HCT116 (cell line): Measurements from ENCODE around the gene FBXW8. TPM values are rescaled to one million over a fixed set of nuclear protein-coding genes. Genes with fewer than 3 reads are reported as not detected.

Experiments used
- ATAC-seq: fragments of 200-7000 bp; cut with Tn5 transposase; 2 replicates; pipeline ENCODE4 v1.9.1; 2020; ENCODE audit warnings: mild to moderate bottlenecking, moderate library complexity
- BruUV-seq: library from RNA; stranded (reverse); fragments of 400-500 nt; replicated peaks from 2 replicates; lab custom pipeline; 2021; lab: Mats Ljungman, UMichigan
- CTCF ChIA-PET: fragments of 300-600 bp; sonication (Branson Sonifier 250); formaldehyde crosslinking; loops from one replicate; lab custom pipeline; 2021; ENCODE audit warnings: antibody characterized with exemption; lab: Charles Lee
- POLR2A ChIA-PET: fragments of 300-600, 350-600 bp; sonication (Branson Sonifier 250); formaldehyde crosslinking; loops from one replicate; lab custom pipeline; 2021; ENCODE audit warnings: antibody characterized with exemption; lab: Charles Lee
- RAD21 ChIA-PET, 2 experiments: fragments of 300-600 bp; sonication (Branson Sonifier 250); formaldehyde crosslinking; loops; one replicate each; lab custom pipeline; 2023; ENCODE audit warnings: low total read pairs in 2 of 2; ENCODE audit not compliant: uncharacterized antibody in 2 of 2, unreplicated experiment in 2 of 2, low non-redundant PET in 1 of 2; lab: Charles Lee
- DNase-seq: peaks from one replicate; pipeline ENCODE4 v3.0.0-alpha.2; 2010; ENCODE audit warnings: low read depth, low spot score
- H2AFZ ChIP-seq: fragments of 200-600 bp; shearing (Covaris generic), sonication (generic); 2 replicates; pipeline ENCODE4 v1.6.1; 2017; ENCODE audit warnings: low read depth, mixed run types, mixed read lengths, antibody characterized with exemption, low read length; ENCODE audit not compliant: poor library complexity, severe bottlenecking
- H3K27ac ChIP-seq: 2 replicates; pipeline ENCODE4 v1.5.1; 2012; ENCODE audit warnings: low read depth, low read length
- H3K27me3 ChIP-seq: fragments of 200-600 bp; sonication (generic); 2 replicates; pipeline ENCODE4 v1.6.1; 2016; ENCODE audit warnings: mixed run types, low read length, mixed read lengths; ENCODE audit not compliant: insufficient read depth
- H3K36me3 ChIP-seq, 2 experiments: fragments of 200-500 bp in 1 of 2; fragments of 200-600 bp in 1 of 2; sonication (Bioruptor generic) in 1 of 2; sonication (generic) in 1 of 2; 2 replicates each; pipeline versions ENCODE4 v1.5.1 to v1.6.1; 2014 to 2016; ENCODE audit warnings: low read length in 2 of 2, inconsistent platforms in 1 of 2, mixed read lengths in 1 of 2, mixed run types in 1 of 2; ENCODE audit not compliant: insufficient read depth in 2 of 2, control insufficient read depth in 1 of 2
- H3K4me1 ChIP-seq, 2 experiments: fragments of 200-600 bp in 1 of 2; sonication (generic) in 1 of 2; 2 replicates each; pipeline versions ENCODE4 v1.5.1 to v1.6.1; 2012 to 2017; ENCODE audit warnings: low read length in 2 of 2, inconsistent platforms in 1 of 2, mild to moderate bottlenecking in 1 of 2, mixed read lengths in 1 of 2, mixed run types in 1 of 2, moderate library complexity in 1 of 2; ENCODE audit not compliant: insufficient read depth in 2 of 2, control insufficient read depth in 1 of 2
- H3K4me2 ChIP-seq: fragments of 200-600 bp; sonication (generic); 2 replicates; pipeline ENCODE4 v1.6.1; 2017; ENCODE audit warnings: mixed run types, low read length, mixed read lengths
- H3K4me3 ChIP-seq, 2 experiments: fragments of 200-600 bp in 1 of 2; sonication (generic) in 1 of 2; replicated peaks in 1 of 2; 2 replicates each; pipeline ENCODE4 v1.5.1; 2011 to 2016; ENCODE audit warnings: low read length in 2 of 2, control low read depth in 1 of 2, low read depth in 1 of 2, mild to moderate bottlenecking in 1 of 2, mixed read lengths in 1 of 2, mixed run types in 1 of 2
- H3K79me2 ChIP-seq: fragments of 200-600 bp; sonication (generic); 2 replicates; pipeline ENCODE4 v1.6.1; 2017; ENCODE audit warnings: mild to moderate bottlenecking, mixed run types, low read length, moderate library complexity, mixed read lengths; ENCODE audit not compliant: insufficient read depth
- H3K9ac ChIP-seq: fragments of 200-600 bp; sonication (generic); 2 replicates; pipeline ENCODE4 v1.6.1; 2016; ENCODE audit warnings: low read length, mixed read lengths
- H3K9me2 ChIP-seq: fragments of 200-600 bp; sonication (generic), shearing (Covaris generic); 2 replicates; pipeline ENCODE4 v1.6.1; 2017; ENCODE audit warnings: mixed run types, mild to moderate bottlenecking, moderate library complexity; ENCODE audit not compliant: insufficient read depth
- H3K9me3 ChIP-seq, 2 experiments: fragments of 200-500 bp in 1 of 2; fragments of 200-600 bp in 1 of 2; sonication (Bioruptor generic) in 1 of 2; sonication (generic) in 1 of 2; 2 replicates each; pipeline ENCODE4 v1.6.1; 2014 to 2017; ENCODE audit warnings: low read length in 2 of 2, mixed read lengths in 2 of 2, inconsistent platforms in 1 of 2, low read depth in 1 of 2, mild to moderate bottlenecking in 1 of 2, mixed run types in 1 of 2, moderate library complexity in 1 of 2; ENCODE audit not compliant: control insufficient read depth in 1 of 2, insufficient read depth in 1 of 2
- H4K20me1 ChIP-seq: fragments of 200-600 bp; sonication (generic), shearing (Covaris generic); 2 replicates; pipeline ENCODE4 v1.6.1; 2017; ENCODE audit warnings: mixed run types, mild to moderate bottlenecking, moderate library complexity; ENCODE audit not compliant: insufficient read depth
- ATF3 ChIP-seq: IDR thresholded peaks from 2 replicates; pipeline ENCODE4 v1.6.1; 2012
- CBX3 ChIP-seq: IDR thresholded peaks from 2 replicates; pipeline ENCODE4 v1.6.1; 2012; ENCODE audit warnings: low read depth
- EGR1 ChIP-seq: IDR thresholded peaks from 2 replicates; pipeline ENCODE4 v1.6.1; 2012; ENCODE audit warnings: low read depth
- EZH2 ChIP-seq: fragments of 200-600 bp; sonication (generic); IDR thresholded peaks from 2 replicates; pipeline ENCODE4 v1.6.1; 2017; ENCODE audit warnings: antibody characterized with exemption, mixed run types
- EZH2phosphoT487 ChIP-seq: fragments of 200-600 bp; IDR thresholded peaks from 2 replicates; pipeline ENCODE4 v1.6.1; 2018; ENCODE audit warnings: antibody characterized with exemption, borderline replicate concordance
- FOSL1 ChIP-seq: IDR thresholded peaks from 2 replicates; pipeline ENCODE4 v1.6.1; 2012; ENCODE audit warnings: low read depth
- JUND ChIP-seq: IDR thresholded peaks from 2 replicates; pipeline ENCODE4 v1.6.1; 2012
- MAX ChIP-seq: IDR thresholded peaks from 2 replicates; pipeline ENCODE4 v1.6.1; 2012
- POLR2A ChIP-seq: IDR thresholded peaks from 2 replicates; pipeline ENCODE4 v1.7.0; 2011; ENCODE audit warnings: borderline replicate concordance; ENCODE audit not compliant: insufficient read depth, insufficient read length; ENCODE audit errors: extremely low read depth
- RAD21 ChIP-seq: IDR thresholded peaks from 2 replicates; pipeline ENCODE4 v1.6.1; 2012; ENCODE audit warnings: low read depth, mild to moderate bottlenecking
- SIN3A ChIP-seq: IDR thresholded peaks from 2 replicates; pipeline ENCODE4 v1.6.1; 2012; ENCODE audit warnings: low read depth
- SP1 ChIP-seq: IDR thresholded peaks from 2 replicates; pipeline ENCODE4 v1.6.1; 2012; ENCODE audit warnings: low read depth
- SRF ChIP-seq: IDR thresholded peaks from 2 replicates; pipeline ENCODE4 v1.6.1; 2012; ENCODE audit warnings: low read depth
- TCF7L2 ChIP-seq: IDR thresholded peaks from 2 replicates; pipeline ENCODE4 v1.7.0; 2011; ENCODE audit warnings: borderline replicate concordance, inconsistent platforms; ENCODE audit not compliant: insufficient read depth, insufficient read length; ENCODE audit errors: extremely low read depth
- YY1 ChIP-seq: IDR thresholded peaks from 2 replicates; pipeline ENCODE4 v1.6.1; 2011; ENCODE audit warnings: low read length, low read depth, moderate library complexity, mild to moderate bottlenecking; ENCODE audit not compliant: insufficient replicate concordance; ENCODE audit errors: extremely low read depth
- ZBTB33 ChIP-seq: IDR thresholded peaks from 2 replicates; pipeline ENCODE4 v1.6.1; 2011; ENCODE audit warnings: mild to moderate bottlenecking, low read length, moderate library complexity; ENCODE audit not compliant: insufficient replicate concordance; ENCODE audit errors: extremely low read depth
- ZFX ChIP-seq: fragments of 450-650 bp; IDR thresholded peaks from 2 replicates; pipeline ENCODE4 v1.6.1; 2017
- ZNF274 ChIP-seq: fragments of 200-500 bp; sonication (Bioruptor generic); IDR thresholded peaks from 2 replicates; pipeline ENCODE4 v1.6.1; 2014; ENCODE audit warnings: mild to moderate bottlenecking, low read depth, low read length, inconsistent platforms
- intact Hi-C: fragments of 100-400 bp; cut with micrococcal nuclease; formaldehyde crosslinking; loops from 2 replicates; pipeline ENCODE4 v1.10.0; 2022
- total RNA-seq: library from RNA; stranded (reverse); gene quantifications from one replicate; pipeline ENCODE4 v1.2.1, GENCODE V29; 2021; ENCODE audit not compliant: unreplicated experiment

FBXW8 gene
- total RNA-seq, 1 experiment from 2014 or later = 14.6 TPM

- RAD21 ChIA-PET = no interaction called here
- Histone ChIP-seq H3K79me2 (no peaks in the 10 kb centered on the region), H2AFZ (no peak overlapping the region), H3K9me3 (no peaks in the 10 kb centered on the region), H4K20me1 (no peaks in the 10 kb centered on the region), H3K9me2 (no peaks in the 10 kb centered on the region), H3K4me3 (no peak overlapping the region), H3K4me2 (no peak overlapping the region), H3K27ac (no peak overlapping the region), H3K27me3 (no peaks in the 10 kb centered on the region), H3K9ac (no peak overlapping the region), H3K36me3 (no peaks in the 10 kb centered on the region), H3K4me1 (no peaks in the 10 kb centered on the region)
- TF ChIP-seq FOSL1 (no peak), SRF (no peak), POLR2A (no peak), ZNF274 (no peak), ZFX (no peak), RAD21 (no peak), MAX (no peak), SIN3A (no peak), SP1 (no peak), EZH2 (no peak), TCF7L2 (no peak), JUND (no peak), ZBTB33 (no peak), YY1 (no peak), CBX3 (no peak), EZH2phosphoT487 (no peak), ATF3 (no peak), EGR1 (no peak)
- CTCF ChIA-PET = no interaction called here
- no TSS peak for BruUV-seq
- no peak for DNase-seq
- intact Hi-C loops = no loop called here
- POLR2A ChIA-PET = no interaction called here
- ATAC-seq = no peak
Measured at GRCh38 chr12:116887897-116888296, 22.9 kb upstream of the FBXW8 start.
